ENCODE data around the gene BAD.

GRCh38 chr11:64312947-64313346, 28.5 kb upstream of the BAD start:
- no peak for TF ChIP-seq CTCF (IDR thresholded peaks at IDR 0.05; ENCODE audit: low read depth, low read length, missing input control)
- no peak for TF ChIP-seq SP1 (IDR thresholded peaks at IDR 0.05)
- TF ChIP-seq YY1 (IDR thresholded peaks at IDR 0.05) = no peak
- no peak for TF ChIP-seq NR2F2 (IDR thresholded peaks at IDR 0.05)
- no peak for TF ChIP-seq FOXA1 (IDR thresholded peaks at IDR 0.05)
- no peak for TF ChIP-seq RXRA (IDR thresholded peaks at IDR 0.05)
- no peak for TF ChIP-seq REST (IDR thresholded peaks at IDR 0.05)
- TF ChIP-seq GABPA (IDR thresholded peaks at IDR 0.05 in 1 of 2, conservative IDR thresholded peaks at IDR 0.05 in 1 of 2) = no peak
- no peak for TF ChIP-seq EGR1 (IDR thresholded peaks at IDR 0.05; ENCODE audit: low read depth in 2 of 2)
- no peak for TF ChIP-seq ATF3 (IDR thresholded peaks at IDR 0.05)
- no peak for TF ChIP-seq TAF1 (conservative IDR thresholded peaks at IDR 0.05)
- TF ChIP-seq MAX (IDR thresholded peaks at IDR 0.05) = no peak
- TF ChIP-seq ZBTB33 (IDR thresholded peaks at IDR 0.05) = no peak
- no peak for TF ChIP-seq JUND (IDR thresholded peaks at IDR 0.05)
